HG03571 (cell line): ENCODE data around the gene GSS.

Experiments used
- ATAC-seq: cut with Tn5 transposase; IDR thresholded peaks from one replicate; pipeline ENCODE4 v1.9.1; 2021; ENCODE audit not compliant: unreplicated experiment

GSS gene

GRCh38 chr20:34978092-34978744 is 22.6 kb upstream of the GSS start:
- no peak for ATAC-seq

- ATAC-seq: no peak
Observed at GRCh38 chr20:34977365-34978091, 21.9 kb upstream of the GSS start.

- ATAC-seq: no peak
Observed at GRCh38 chr20:34976286-34976685, 20.7 kb upstream of the GSS start.

- ATAC-seq: no peak
Observed at GRCh38 chr20:34974246-34974645, 18.6 kb upstream of the GSS start.

- ATAC-seq: no peak
Observed at GRCh38 chr20:34971561-34972235, 16.1 kb upstream of the GSS start.

- ATAC-seq: no peak
Observed at GRCh38 chr20:34970846-34971560, 15.4 kb upstream of the GSS start.

GRCh38 chr20:34970193-34970840 is 14.7 kb upstream of the GSS start:
- ATAC-seq: no peak

GRCh38 chr20:34968042-34968775 is 12.6 kb upstream of the GSS start:
- no peak for ATAC-seq

GRCh38 chr20:34967421-34967820 is 11.8 kb upstream of the GSS start:
- no peak for ATAC-seq

- no peak for ATAC-seq
Observed at GRCh38 chr20:34965051-34965450, 9.4 kb upstream of the GSS start.

- ATAC-seq: no peak
Observed at GRCh38 chr20:34964486-34964885, 8.9 kb upstream of the GSS start.

GRCh38 chr20:34956751-34957472 is 1.3 kb upstream of the GSS start:
- ATAC-seq: no peak

GRCh38 chr20:34956041-34956458 is 444 bp upstream of the GSS start:
- no peak for ATAC-seq

- no peak for ATAC-seq
Observed at GRCh38 chr20:34954904-34955230, 739 bp downstream of the GSS start.

GRCh38 chr20:34953960-34954359 is 1.6 kb downstream of the GSS start:
- ATAC-seq: no peak

GRCh38 chr20:34952671-34953070 is 2.9 kb downstream of the GSS start:
- no peak for ATAC-seq

GRCh38 chr20:34951652-34952051 is 4.0 kb downstream of the GSS start:
- ATAC-seq: no peak

- no peak for ATAC-seq
Observed at GRCh38 chr20:34951252-34951651, 4.4 kb downstream of the GSS start.

GRCh38 chr20:34949120-34949519 is 6.5 kb downstream of the GSS start:
- no peak for ATAC-seq

GRCh38 chr20:34948030-34948429 is 7.6 kb downstream of the GSS start:
- no peak for ATAC-seq
